Measurements from ENCODE around the gene SLC25A21.
"Not testable (repeated sequence)": the region's sequence is repeated elsewhere in the genome, so short reads cannot be mapped to it uniquely, and the experiment has no call there.

The SLC25A21 gene

DNA sequence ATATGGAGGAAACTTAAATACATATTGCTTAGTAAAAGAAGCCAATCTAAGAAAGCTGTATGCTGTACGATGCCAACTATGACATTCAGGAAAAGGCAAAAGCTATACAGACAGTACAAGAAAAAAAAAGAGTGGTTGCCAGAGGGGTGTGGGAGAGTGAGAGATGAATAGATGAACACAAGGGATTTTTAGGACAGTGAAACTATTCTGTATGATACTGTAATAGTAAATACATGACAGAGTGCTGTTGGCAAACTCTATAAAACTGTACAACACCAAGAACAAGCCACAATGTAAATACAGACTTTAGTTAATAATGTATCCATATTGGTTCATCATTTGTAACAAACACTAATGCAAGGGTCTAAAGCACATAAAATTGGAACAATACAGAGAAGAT lies 14.5 kb upstream of the SLC25A21 start:
- Histone ChIP-seq H3K27me3 (ENCODE audit: control insufficient read depth in 1 of 2, insufficient read depth in 2 of 2, low read length in 2 of 2) (no peaks in the 10 kb centered on the region), H3K27ac (ENCODE audit: low read length) (no peak overlapping the region), H3K4me3 (ENCODE audit: low read length in 2 of 2) (no peak overlapping the region), H3K4me1 (ENCODE audit: control insufficient read depth, insufficient read depth, low read length) (no peaks in the 10 kb centered on the region), H3K9ac (ENCODE audit: low read length in 2 of 2) (no peak overlapping the region), H3K36me3 (ENCODE audit: control insufficient read depth in 2 of 2, insufficient read depth in 2 of 2, low read length in 2 of 2) (no peaks in the 10 kb centered on the region), H3K9me3 (ENCODE audit: control insufficient read depth in 2 of 2, low read length in 2 of 2) (no peaks in the 10 kb centered on the region)

- no peak overlapping the region for H3K27ac ChIP-seq (ENCODE audit: low read length)
- H3K9ac ChIP-seq (ENCODE audit: low read length in 2 of 2), result no peak overlapping the region
- no peaks in the 10 kb centered on the region for H3K27me3 ChIP-seq (ENCODE audit: control insufficient read depth in 1 of 2, insufficient read depth in 2 of 2, low read length in 2 of 2)
- no peaks in the 10 kb centered on the region for H3K4me1 ChIP-seq (ENCODE audit: control insufficient read depth, insufficient read depth, low read length)
- H3K4me3 ChIP-seq (ENCODE audit: low read length in 2 of 2), result no peak overlapping the region
- H3K36me3 ChIP-seq (ENCODE audit: control insufficient read depth in 2 of 2, insufficient read depth in 2 of 2, low read length in 2 of 2), result no peaks in the 10 kb centered on the region
- H3K9me3 ChIP-seq (ENCODE audit: control insufficient read depth in 2 of 2, low read length in 2 of 2), result no peaks in the 10 kb centered on the region
Observed at GRCh38 chr14:37185670-37186069, 13.3 kb upstream of the SLC25A21 start.

- not testable (repeated sequence) for H3K27me3 ChIP-seq (ENCODE audit: control insufficient read depth in 1 of 2, insufficient read depth in 2 of 2, low read length in 2 of 2); H3K9me3 ChIP-seq (ENCODE audit: control insufficient read depth in 2 of 2, low read length in 2 of 2); H3K27ac ChIP-seq (ENCODE audit: low read length); H3K9ac ChIP-seq (ENCODE audit: low read length in 2 of 2); H3K4me3 ChIP-seq (ENCODE audit: low read length in 2 of 2); H3K36me3 ChIP-seq (ENCODE audit: control insufficient read depth in 2 of 2, insufficient read depth in 2 of 2, low read length in 2 of 2); H3K4me1 ChIP-seq (ENCODE audit: control insufficient read depth, insufficient read depth, low read length)
Observed at GRCh38 chr14:37184520-37184919, 12.1 kb upstream of the SLC25A21 start.

GRCh38 chr14:37181441-37181840 lies 9.0 kb upstream of the SLC25A21 start:
- Histone ChIP-seq H3K36me3 (ENCODE audit: control insufficient read depth in 2 of 2, insufficient read depth in 2 of 2, low read length in 2 of 2) (no peaks in the 10 kb centered on the region), H3K27ac (ENCODE audit: low read length) (no peak overlapping the region), H3K4me3 (ENCODE audit: low read length in 2 of 2) (no peak overlapping the region), H3K4me1 (ENCODE audit: control insufficient read depth, insufficient read depth, low read length) (no peaks in the 10 kb centered on the region), H3K27me3 (ENCODE audit: control insufficient read depth in 1 of 2, insufficient read depth in 2 of 2, low read length in 2 of 2) (no peaks in the 10 kb centered on the region), H3K9ac (ENCODE audit: low read length in 2 of 2) (no peak overlapping the region), H3K9me3 (ENCODE audit: control insufficient read depth in 2 of 2, low read length in 2 of 2) (no peaks in the 10 kb centered on the region)

DNA sequence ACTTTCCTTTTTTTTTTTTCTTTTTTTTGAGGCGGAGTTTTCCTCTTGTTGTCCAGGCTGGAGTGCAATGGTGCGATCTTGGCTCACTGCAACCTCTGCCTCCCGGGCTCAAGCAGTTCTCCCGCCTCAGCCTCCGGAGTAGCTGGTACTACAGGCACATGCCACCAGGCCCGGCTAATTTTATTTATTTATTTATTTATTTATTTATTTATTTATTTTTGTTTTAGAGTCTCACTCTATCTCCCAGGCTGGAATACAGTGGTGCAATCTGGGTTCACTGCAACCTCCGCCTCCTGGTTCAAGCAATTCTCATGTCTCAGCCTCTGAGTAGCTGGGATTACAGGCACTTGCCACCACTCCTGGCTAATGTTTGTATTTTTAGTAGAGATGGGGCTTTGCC lies 8.5 kb upstream of the SLC25A21 start:
- not testable (repeated sequence) for H3K9me3 ChIP-seq (ENCODE audit: control insufficient read depth in 2 of 2, low read length in 2 of 2); H3K36me3 ChIP-seq (ENCODE audit: control insufficient read depth in 2 of 2, insufficient read depth in 2 of 2, low read length in 2 of 2); H3K27me3 ChIP-seq (ENCODE audit: control insufficient read depth in 1 of 2, insufficient read depth in 2 of 2, low read length in 2 of 2); H3K27ac ChIP-seq (ENCODE audit: low read length); H3K9ac ChIP-seq (ENCODE audit: low read length in 2 of 2); H3K4me1 ChIP-seq (ENCODE audit: control insufficient read depth, insufficient read depth, low read length); H3K4me3 ChIP-seq (ENCODE audit: low read length in 2 of 2)

DNA sequence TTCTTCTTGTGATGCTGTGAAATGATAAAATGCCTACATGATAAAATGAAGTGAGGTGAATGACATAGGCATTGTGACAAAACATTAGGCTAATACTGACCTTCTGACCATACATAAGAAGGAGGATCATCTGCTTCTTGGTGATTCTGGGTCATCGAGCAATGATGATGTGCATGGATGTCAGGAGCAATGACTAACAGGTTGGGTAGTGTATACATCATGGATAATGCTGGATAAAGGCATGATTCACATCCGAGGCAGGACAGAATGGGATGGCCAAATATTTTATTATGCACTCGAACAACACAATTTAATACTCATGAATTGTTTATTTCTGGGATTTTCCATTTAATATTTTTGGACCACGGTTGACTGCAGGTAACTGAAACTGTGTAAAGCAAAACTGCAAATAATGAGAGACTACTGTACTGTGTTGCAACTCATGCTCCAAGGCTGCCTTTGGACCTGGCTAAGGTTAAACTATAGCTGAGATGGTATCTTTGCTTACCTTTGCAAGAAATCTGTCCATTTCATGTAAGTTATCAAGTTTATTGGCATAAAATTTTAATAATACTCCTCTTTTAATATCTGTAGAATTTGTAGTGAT lies 7.6 kb upstream of the SLC25A21 start:
- no peaks in the 10 kb centered on the region for H3K36me3 ChIP-seq (ENCODE audit: control insufficient read depth in 2 of 2, insufficient read depth in 2 of 2, low read length in 2 of 2)
- no peak overlapping the region for H3K9ac ChIP-seq (ENCODE audit: low read length in 2 of 2)
- H3K27me3 ChIP-seq (ENCODE audit: control insufficient read depth in 1 of 2, insufficient read depth in 2 of 2, low read length in 2 of 2), result no peaks in the 10 kb centered on the region
- no peaks in the 10 kb centered on the region for H3K9me3 ChIP-seq (ENCODE audit: control insufficient read depth in 2 of 2, low read length in 2 of 2)
- H3K4me1 ChIP-seq (ENCODE audit: control insufficient read depth, insufficient read depth, low read length), result no peaks in the 10 kb centered on the region
- no peak overlapping the region for H3K4me3 ChIP-seq (ENCODE audit: low read length in 2 of 2)
- no peak overlapping the region for H3K27ac ChIP-seq (ENCODE audit: low read length)

GRCh38 chr14:37172936-37173614 lies 669 bp upstream of the SLC25A21 start:
- Histone ChIP-seq H3K9ac (ENCODE audit: low read length in 2 of 2) (peak overlapping the region; percentile 87 to 95), H3K27me3 (ENCODE audit: control insufficient read depth in 1 of 2, insufficient read depth in 2 of 2, low read length in 2 of 2) (no peaks in the 10 kb centered on the region), H3K9me3 (ENCODE audit: control insufficient read depth in 2 of 2, low read length in 2 of 2) (no peaks in the 10 kb centered on the region), H3K4me3 (ENCODE audit: low read length in 2 of 2) (peak overlapping the region; percentile 68 to 96), H3K36me3 (ENCODE audit: control insufficient read depth in 2 of 2, insufficient read depth in 2 of 2, low read length in 2 of 2) (no peaks in the 10 kb centered on the region), H3K27ac (ENCODE audit: low read length) (peak overlapping the region; percentile 93), H3K4me1 (ENCODE audit: control insufficient read depth, insufficient read depth, low read length) (peaks cover 6% of the 10 kb centered on the region)

DNA sequence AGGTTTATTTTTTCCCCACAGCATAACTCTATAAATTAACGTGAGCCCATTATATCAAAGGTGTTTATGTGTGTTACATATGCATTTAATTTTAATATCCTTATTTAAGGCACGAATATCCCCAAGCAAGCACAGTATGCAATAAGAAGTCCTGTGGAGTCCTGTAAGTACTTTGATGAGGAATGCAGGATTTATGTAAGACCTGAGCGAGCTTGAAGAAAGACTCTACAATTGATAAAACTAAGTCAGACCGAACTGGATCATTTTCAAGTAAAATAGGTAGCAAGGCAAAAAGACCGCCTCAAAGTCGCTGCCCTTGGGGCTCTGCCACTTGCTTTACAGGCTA lies 755 bp downstream of the SLC25A21 start:
- Histone ChIP-seq H3K4me3 (ENCODE audit: low read length in 2 of 2) (peak overlapping the region; percentile 68 to 96), H3K4me1 (ENCODE audit: control insufficient read depth, insufficient read depth, low read length) (peaks cover 6% of the 10 kb centered on the region), H3K27me3 (ENCODE audit: control insufficient read depth in 1 of 2, insufficient read depth in 2 of 2, low read length in 2 of 2) (no peaks in the 10 kb centered on the region), H3K27ac (ENCODE audit: low read length) (peak overlapping the region; percentile 93), H3K9me3 (ENCODE audit: control insufficient read depth in 2 of 2, low read length in 2 of 2) (no peaks in the 10 kb centered on the region), H3K36me3 (ENCODE audit: control insufficient read depth in 2 of 2, insufficient read depth in 2 of 2, low read length in 2 of 2) (no peaks in the 10 kb centered on the region), H3K9ac (ENCODE audit: low read length in 2 of 2) (peak overlapping the region; percentile 87 to 95)

DNA sequence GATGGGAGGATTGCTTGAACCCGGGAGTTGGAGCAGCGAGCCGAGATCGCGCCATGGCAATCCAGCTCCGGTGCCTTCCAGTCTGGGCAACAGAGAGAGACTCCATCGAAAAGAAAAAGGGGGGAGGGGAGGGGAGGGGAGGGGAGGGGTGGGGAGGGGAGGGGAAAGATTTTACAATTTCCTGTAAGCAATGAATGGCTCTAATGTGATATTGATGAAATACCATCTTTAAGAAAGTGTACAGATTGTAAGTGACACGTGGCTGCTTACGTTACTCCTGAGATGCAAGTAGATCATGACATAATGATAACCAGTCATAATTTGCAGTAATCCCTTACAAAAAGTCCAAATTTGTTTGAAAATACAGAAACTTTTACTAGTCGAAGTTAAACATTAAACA lies 1.4 kb downstream of the SLC25A21 start:
- Histone ChIP-seq H3K9me3 (ENCODE audit: control insufficient read depth in 2 of 2, low read length in 2 of 2) (no peaks in the 10 kb centered on the region), H3K27me3 (ENCODE audit: control insufficient read depth in 1 of 2, insufficient read depth in 2 of 2, low read length in 2 of 2) (no peaks in the 10 kb centered on the region), H3K4me1 (ENCODE audit: control insufficient read depth, insufficient read depth, low read length) (peaks cover 6% of the 10 kb centered on the region), H3K4me3 (ENCODE audit: low read length in 2 of 2) (no peak overlapping the region), H3K36me3 (ENCODE audit: control insufficient read depth in 2 of 2, insufficient read depth in 2 of 2, low read length in 2 of 2) (no peaks in the 10 kb centered on the region), H3K9ac (ENCODE audit: low read length in 2 of 2) (no peak overlapping the region), H3K27ac (ENCODE audit: low read length) (no peak overlapping the region)

GRCh38 chr14:37170237-37170636 lies 2.2 kb downstream of the SLC25A21 start:
- H3K9me3 ChIP-seq (ENCODE audit: control insufficient read depth in 2 of 2, low read length in 2 of 2), result no peaks in the 10 kb centered on the region
- no peak overlapping the region for H3K4me3 ChIP-seq (ENCODE audit: low read length in 2 of 2)
- no peaks in the 10 kb centered on the region for H3K36me3 ChIP-seq (ENCODE audit: control insufficient read depth in 2 of 2, insufficient read depth in 2 of 2, low read length in 2 of 2)
- no peaks in the 10 kb centered on the region for H3K27me3 ChIP-seq (ENCODE audit: control insufficient read depth in 1 of 2, insufficient read depth in 2 of 2, low read length in 2 of 2)
- no peak overlapping the region for H3K27ac ChIP-seq (ENCODE audit: low read length)
- H3K9ac ChIP-seq (ENCODE audit: low read length in 2 of 2), result no peak overlapping the region
- peaks cover 6% of the 10 kb centered on the region for H3K4me1 ChIP-seq (ENCODE audit: control insufficient read depth, insufficient read depth, low read length)

- H3K9me3 ChIP-seq (ENCODE audit: control insufficient read depth in 2 of 2, low read length in 2 of 2), result no peaks in the 10 kb centered on the region
- peaks cover 6% of the 10 kb centered on the region for H3K4me1 ChIP-seq (ENCODE audit: control insufficient read depth, insufficient read depth, low read length)
- no peaks in the 10 kb centered on the region for H3K36me3 ChIP-seq (ENCODE audit: control insufficient read depth in 2 of 2, insufficient read depth in 2 of 2, low read length in 2 of 2)
- no peak overlapping the region for H3K4me3 ChIP-seq (ENCODE audit: low read length in 2 of 2)
- H3K27me3 ChIP-seq (ENCODE audit: control insufficient read depth in 1 of 2, insufficient read depth in 2 of 2, low read length in 2 of 2), result no peaks in the 10 kb centered on the region
- H3K9ac ChIP-seq (ENCODE audit: low read length in 2 of 2), result no peak overlapping the region
- H3K27ac ChIP-seq (ENCODE audit: low read length), result no peak overlapping the region
Observed at GRCh38 chr14:37168721-37169120, 3.7 kb downstream of the SLC25A21 start.

Measured in stomach smooth muscle (tissue), 2 donors.